Ovary (tissue), 3 donors: ENCODE results near the gene SYK.

ENCODE experiments used
- POLR2A ChIP-seq: fragments of 450-650 bp; IDR thresholded peaks from one replicate; pipeline ENCODE4 v1.6.1; 2017; ENCODE audit warnings: antibody characterized with exemption, mild to moderate bottlenecking, moderate library complexity
- TF ChIP-seq, protein P1 (sequence below), 3 donors: fragments of 450-650 bp in 2 of 3; fragments of 200-600 bp in 1 of 3; IDR thresholded peaks; one replicate each; pipeline versions ENCODE4 v1.5.1 to v1.8.0; 2016 to 2022; ENCODE audit warnings: antibody characterized with exemption in 3 of 3, mild to moderate bottlenecking in 1 of 3
- donor health status: DM: no; HTN: no; CAD: no.

DNA sequence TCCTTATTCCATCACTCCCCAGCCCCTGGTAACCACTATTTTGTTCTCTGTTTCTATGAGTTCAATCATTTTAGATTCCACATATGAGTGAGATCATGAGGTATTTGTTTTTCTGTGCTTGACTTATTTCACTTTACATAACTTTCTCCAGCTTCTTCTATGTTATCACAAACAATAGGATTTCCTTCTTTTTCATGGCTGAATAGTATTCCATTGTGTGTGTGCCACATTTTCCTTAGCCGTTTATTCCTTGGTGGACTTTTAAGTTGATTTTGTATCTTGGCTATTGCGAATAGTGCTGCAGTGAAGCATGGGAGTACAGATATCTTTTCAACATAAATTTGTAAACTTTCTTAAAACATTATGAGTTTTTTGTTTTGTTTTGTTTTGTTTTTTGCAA, 15.1 kb downstream of the SYK start:
- no peak for TF ChIP-seq POLR2A
- TF ChIP-seq, protein P1, sequence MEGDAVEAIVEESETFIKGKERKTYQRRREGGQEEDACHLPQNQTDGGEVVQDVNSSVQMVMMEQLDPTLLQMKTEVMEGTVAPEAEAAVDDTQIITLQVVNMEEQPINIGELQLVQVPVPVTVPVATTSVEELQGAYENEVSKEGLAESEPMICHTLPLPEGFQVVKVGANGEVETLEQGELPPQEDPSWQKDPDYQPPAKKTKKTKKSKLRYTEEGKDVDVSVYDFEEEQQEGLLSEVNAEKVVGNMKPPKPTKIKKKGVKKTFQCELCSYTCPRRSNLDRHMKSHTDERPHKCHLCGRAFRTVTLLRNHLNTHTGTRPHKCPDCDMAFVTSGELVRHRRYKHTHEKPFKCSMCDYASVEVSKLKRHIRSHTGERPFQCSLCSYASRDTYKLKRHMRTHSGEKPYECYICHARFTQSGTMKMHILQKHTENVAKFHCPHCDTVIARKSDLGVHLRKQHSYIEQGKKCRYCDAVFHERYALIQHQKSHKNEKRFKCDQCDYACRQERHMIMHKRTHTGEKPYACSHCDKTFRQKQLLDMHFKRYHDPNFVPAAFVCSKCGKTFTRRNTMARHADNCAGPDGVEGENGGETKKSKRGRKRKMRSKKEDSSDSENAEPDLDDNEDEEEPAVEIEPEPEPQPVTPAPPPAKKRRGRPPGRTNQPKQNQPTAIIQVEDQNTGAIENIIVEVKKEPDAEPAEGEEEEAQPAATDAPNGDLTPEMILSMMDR (IDR thresholded peaks at IDR 0.05): no peak
